GM12878 (cell line): ENCODE data around the gene OTULIN. TPM values are rescaled to one million over a fixed set of nuclear protein-coding genes. Genes with fewer than 3 reads are reported as not detected.

Source experiments
- EP300 ChIP-seq, 2 experiments: fragments of 150-350 bp in 1 of 2; IDR thresholded peaks; 2 replicates each; pipeline ENCODE4 v1.6.1; 2011 to 2012; ENCODE audit warnings: low read depth in 2 of 2, low read length in 2 of 2, borderline replicate concordance in 1 of 2, improper control_type of control experiment in 1 of 2, inconsistent platforms in 1 of 2; ENCODE audit not compliant: control insufficient read depth in 1 of 2
- KLF5 ChIP-seq: fragments of 450-650 bp; IDR thresholded peaks from 2 replicates; pipeline ENCODE4 v1.6.1; 2014; ENCODE audit warnings: mild to moderate bottlenecking; ENCODE audit not compliant: partially characterized antibody
- LARP7 ChIP-seq: fragments of 450-650 bp; IDR thresholded peaks from 2 replicates; pipeline ENCODE4 v1.6.1; 2017; ENCODE audit warnings: mild to moderate bottlenecking
- NFIC ChIP-seq: IDR thresholded peaks from 2 replicates; pipeline ENCODE4 v1.6.1; 2012; ENCODE audit warnings: low read depth, mild to moderate bottlenecking, inconsistent platforms, low read length, moderate library complexity
- NFXL1 ChIP-seq: fragments of 450-650 bp; IDR thresholded peaks from 2 replicates; pipeline ENCODE4 v1.6.1; 2017; ENCODE audit warnings: antibody characterized with exemption, mild to moderate bottlenecking, borderline replicate concordance
- NKRF ChIP-seq: fragments of 450-650 bp; conservative IDR thresholded peaks from 2 replicates; pipeline ENCODE4 v1.6.1; 2017; ENCODE audit warnings: mild to moderate bottlenecking, moderate library complexity
- NR2F1 ChIP-seq: fragments of 450-650 bp; conservative IDR thresholded peaks from 2 replicates; pipeline ENCODE4 v1.6.1; 2017; ENCODE audit warnings: mild to moderate bottlenecking
- RELA ChIP-seq: fragments of 450-650 bp; IDR thresholded peaks from 2 replicates; pipeline ENCODE4 v1.8.0; 2014; ENCODE audit warnings: borderline replicate concordance; ENCODE audit not compliant: partially characterized antibody
- SIX5 ChIP-seq: IDR thresholded peaks from 2 replicates; pipeline ENCODE4 v1.6.1; 2011; ENCODE audit warnings: mild to moderate bottlenecking, low read depth, low read length, moderate library complexity; ENCODE audit not compliant: severe bottlenecking
- SPI1 ChIP-seq: IDR thresholded peaks from 2 replicates; pipeline ENCODE4 v1.6.1; 2011; ENCODE audit warnings: low read depth, mild to moderate bottlenecking, low read length, moderate library complexity, borderline replicate concordance; ENCODE audit not compliant: insufficient read depth
- YBX1 ChIP-seq: fragments of 450-650 bp; IDR thresholded peaks from 2 replicates; pipeline ENCODE4 v1.6.1; 2016; ENCODE audit warnings: antibody characterized with exemption
- polyA plus RNA-seq, 11 experiments: library from polyadenylated mRNA; depleted of rRNA in 4 of 11; unstranded in 6 of 11; stranded (reverse) in 5 of 11; fragments of >200 nt; fragmentation: Nextera tagmentation in 4 of 11; fragmentation: Illumina TruSeq in 1 of 11; extraction: Ambion mirVana in 4 of 11; extraction: Trizol in 1 of 11; gene quantifications; 1 replicate in 1 of 11; 2 replicates in 10 of 11; pipeline versions ENCODE4 v1.2.1 to v1.2.3, GENCODE V29; 2011 to 2016; ENCODE audit warnings: inconsistent platforms in 2 of 11, missing spikeins in 2 of 11, low read depth in 1 of 11
- total RNA-seq, 4 experiments: library from RNA; depleted of rRNA in 3 of 4; stranded (reverse); fragments of >200 nt in 3 of 4; fragmentation: Illumina TruSeq in 1 of 4; extraction: Trizol in 1 of 4; gene quantifications; 2 replicates each; pipeline versions ENCODE4 v1.2.1 to v1.2.3, GENCODE V29; 2013 to 2021
- TF ChIP-seq, protein P1 (sequence below): IDR thresholded peaks from 2 replicates; pipeline ENCODE4 v1.6.1; 2012; ENCODE audit warnings: low read length, inconsistent platforms
- TF ChIP-seq, protein P2 (sequence below): fragments of 150-350 bp; IDR thresholded peaks from 2 replicates; pipeline ENCODE4 v1.6.1; 2014; ENCODE audit warnings: mild to moderate bottlenecking, low read depth, low read length

Gene OTULIN
- total and polyA plus RNA-seq, 10 of the 15 experiments (the other 5 are each of a cell fraction or from before 2014, with no cell fraction given), result 6.6 to 70.5 (median 28.7) TPM

GRCh38 chr5:14668181-14668591, 3.7 kb downstream of the OTULIN start (continued):
- no peak for TF ChIP-seq KLF5
- TF ChIP-seq NFIC, result peak; percentile 79
- TF ChIP-seq, protein P1, sequence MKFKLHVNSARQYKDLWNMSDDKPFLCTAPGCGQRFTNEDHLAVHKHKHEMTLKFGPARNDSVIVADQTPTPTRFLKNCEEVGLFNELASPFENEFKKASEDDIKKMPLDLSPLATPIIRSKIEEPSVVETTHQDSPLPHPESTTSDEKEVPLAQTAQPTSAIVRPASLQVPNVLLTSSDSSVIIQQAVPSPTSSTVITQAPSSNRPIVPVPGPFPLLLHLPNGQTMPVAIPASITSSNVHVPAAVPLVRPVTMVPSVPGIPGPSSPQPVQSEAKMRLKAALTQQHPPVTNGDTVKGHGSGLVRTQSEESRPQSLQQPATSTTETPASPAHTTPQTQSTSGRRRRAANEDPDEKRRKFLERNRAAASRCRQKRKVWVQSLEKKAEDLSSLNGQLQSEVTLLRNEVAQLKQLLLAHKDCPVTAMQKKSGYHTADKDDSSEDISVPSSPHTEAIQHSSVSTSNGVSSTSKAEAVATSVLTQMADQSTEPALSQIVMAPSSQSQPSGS, result no peak; the same call in 1 of the 2 replicates
- TF ChIP-seq SPI1, result no peak
- TF ChIP-seq RELA, result no peak
- no peak for TF ChIP-seq YBX1
- peak; percentile 59; the same call in 1 of the 2 replicates for TF ChIP-seq NR2F1
- TF ChIP-seq LARP7, result no peak
- TF ChIP-seq SIX5, result no peak
- 0 out of 2 replicates have a peak, but pooled peaks have one; percentile 34 for TF ChIP-seq NKRF
- peak; percentile 43 to 47; a peak in 2 of 4 replicates for TF ChIP-seq EP300 (IDR thresholded peaks at IDR 0.05; ENCODE audit: borderline replicate concordance in 1 of 2, control insufficient read depth in 1 of 2, low read depth in 2 of 2, low read length in 2 of 2)
- TF ChIP-seq, protein P2, sequence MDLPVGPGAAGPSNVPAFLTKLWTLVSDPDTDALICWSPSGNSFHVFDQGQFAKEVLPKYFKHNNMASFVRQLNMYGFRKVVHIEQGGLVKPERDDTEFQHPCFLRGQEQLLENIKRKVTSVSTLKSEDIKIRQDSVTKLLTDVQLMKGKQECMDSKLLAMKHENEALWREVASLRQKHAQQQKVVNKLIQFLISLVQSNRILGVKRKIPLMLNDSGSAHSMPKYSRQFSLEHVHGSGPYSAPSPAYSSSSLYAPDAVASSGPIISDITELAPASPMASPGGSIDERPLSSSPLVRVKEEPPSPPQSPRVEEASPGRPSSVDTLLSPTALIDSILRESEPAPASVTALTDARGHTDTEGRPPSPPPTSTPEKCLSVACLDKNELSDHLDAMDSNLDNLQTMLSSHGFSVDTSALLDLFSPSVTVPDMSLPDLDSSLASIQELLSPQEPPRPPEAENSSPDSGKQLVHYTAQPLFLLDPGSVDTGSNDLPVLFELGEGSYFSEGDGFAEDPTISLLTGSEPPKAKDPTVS, result no peak
- TF ChIP-seq NFXL1, result no peak
- TF ChIP-seq, all 136 proteins: peak for 25
